ENCODE data around the gene FAM43A.

GRCh38 chr3:194705227-194705626, 19.5 kb downstream of the FAM43A start:
- TF ChIP-seq CTCF (IDR thresholded peaks at IDR 0.05) = no peak
- no peak for TF ChIP-seq POLR2A (IDR thresholded peaks at IDR 0.05)

All from testis (tissue), 2 donors.